Measurements from ENCODE around the gene KRTAP24-1.

GRCh38 chr21:30289215-30289614 lies 6.5 kb upstream of the KRTAP24-1 start, which contains the start of gene KRTAP25-1:
- no peak for TF ChIP-seq CTCF (IDR thresholded peaks at IDR 0.05; ENCODE audit: low read depth, low read length)
- no peak for TF ChIP-seq POLR2A (IDR thresholded peaks at IDR 0.05; ENCODE audit: extremely low read depth, insufficient read length)
- no peak for TF ChIP-seq MYC (IDR thresholded peaks at IDR 0.05; ENCODE audit: low read depth, low read length)
- no peak for TF ChIP-seq MAX (IDR thresholded peaks at IDR 0.05; ENCODE audit: low read depth, low read length)

Data from NB4 (cell line).